Stimulated activated CD4-positive, alpha-beta T cell treated with anti-CD3 and anti-CD28 coated beads, Interleukin-15, amount 100 ng/mL, for 48 hours (primary cell): ENCODE data around the gene LRRC8C.

Source experiments
- DNase-seq, 2 donors: peaks; one replicate each; pipeline ENCODE4 v3.0.0-alpha.2; 2020; ENCODE audit warnings: low read depth in 2 of 2

Gene LRRC8C

GRCh38 chr1:89763649-89763986, 130.7 kb downstream of the LRRC8C start:
- no peak for DNase-seq

- no peak for DNase-seq
Observed at GRCh38 chr1:89765774-89766173, 132.9 kb downstream of the LRRC8C start.

- DNase-seq, result no peak
Observed at GRCh38 chr1:89767618-89768017, 134.7 kb downstream of the LRRC8C start.
